GM23338 (cell line): ENCODE data around the gene P2RY8. TPM values are rescaled to one million over a fixed set of nuclear protein-coding genes. Genes with fewer than 3 reads are reported as not detected.
"Not testable (repeated sequence)": the region's sequence is repeated elsewhere in the genome, so short reads cannot be mapped to it uniquely, and the experiment has no call there.

Source experiments
- ATAC-seq: fragments of 200-7000 bp; cut with Tn5 transposase; 3 replicates; pipeline ENCODE4 v1.9.1; 2020
- DNase-seq: peaks from one replicate; pipeline ENCODE4 v3.0.0-alpha.2; 2015; ENCODE audit warnings: low spot score
- H2AFZ ChIP-seq: fragments of 200-600 bp; sonication (generic); 2 replicates; pipeline ENCODE4 v1.8.0; 2016; ENCODE audit warnings: antibody characterized with exemption, mild to moderate bottlenecking, moderate library complexity
- H3F3A ChIP-seq: fragments of 200-600 bp; sonication (generic); replicated peaks from 2 replicates; pipeline ENCODE4 v1.8.0; 2017; ENCODE audit warnings: antibody characterized with exemption, mixed run types, low read depth
- H3K27ac ChIP-seq: fragments of 200-600 bp; sonication (generic); 2 replicates; pipeline ENCODE4 v1.6.1; 2016; ENCODE audit warnings: low read depth
- H3K27me3 ChIP-seq: fragments of 200-600 bp; sonication (generic); 2 replicates; pipeline ENCODE4 v1.8.0; 2016; ENCODE audit warnings: mild to moderate bottlenecking, mixed run types, moderate library complexity; ENCODE audit not compliant: insufficient read depth
- H3K36me3 ChIP-seq: fragments of 200-600 bp; sonication (generic); 2 replicates; pipeline ENCODE4 v1.8.0; 2016; ENCODE audit warnings: mild to moderate bottlenecking; ENCODE audit not compliant: insufficient read depth
- H3K4me1 ChIP-seq: fragments of 200-600 bp; sonication (generic); 2 replicates; pipeline ENCODE4 v1.8.0; 2016; ENCODE audit warnings: mild to moderate bottlenecking, moderate library complexity; ENCODE audit not compliant: insufficient read depth
- H3K4me2 ChIP-seq: fragments of 200-600 bp; sonication (generic); 2 replicates; pipeline ENCODE4 v1.7.1; 2017; ENCODE audit warnings: mixed run types
- H3K4me3 ChIP-seq: fragments of 200-600 bp; sonication (generic); 2 replicates; pipeline ENCODE4 v1.6.1; 2016; ENCODE audit warnings: mixed run types
- H3K79me2 ChIP-seq: fragments of 200-600 bp; sonication (generic); replicated peaks from 2 replicates; pipeline ENCODE4 v1.8.0; 2017; ENCODE audit warnings: mild to moderate bottlenecking; ENCODE audit not compliant: insufficient read depth
- H3K9me2 ChIP-seq: fragments of 200-600 bp; sonication (generic); 2 replicates; pipeline ENCODE4 v1.8.0; 2017; ENCODE audit not compliant: insufficient read depth
- H4K20me1 ChIP-seq: fragments of 200-600 bp; sonication (generic); replicated peaks from 2 replicates; pipeline ENCODE4 v1.8.0; 2017; ENCODE audit warnings: mild to moderate bottlenecking; ENCODE audit not compliant: insufficient read depth
- H3K27ac Mint-ChIP-seq: 2 replicates; pipeline ENCODE4 v1.8.0; 2020; ENCODE audit warnings: inconsistent platforms, mild to moderate bottlenecking, moderate library complexity, mixed read lengths
- H3K27me3 Mint-ChIP-seq: 3 replicates; pipeline ENCODE4 v1.8.0; 2022; ENCODE audit warnings: low read depth, mild to moderate bottlenecking, moderate library complexity, mixed read lengths, inconsistent platforms; ENCODE audit not compliant: insufficient read depth, poor library complexity
- H3K36me3 Mint-ChIP-seq: 3 replicates; pipeline ENCODE4 v1.8.0; 2021; ENCODE audit warnings: low read depth, mild to moderate bottlenecking, inconsistent platforms, moderate library complexity, mixed read lengths
- H3K4me1 Mint-ChIP-seq: 3 replicates; pipeline ENCODE4 v1.8.0; 2020; ENCODE audit warnings: mild to moderate bottlenecking, inconsistent platforms, mixed read lengths
- H3K4me3 Mint-ChIP-seq: 3 replicates; pipeline ENCODE4 v1.8.0; 2021; ENCODE audit warnings: moderate library complexity, mild to moderate bottlenecking, inconsistent platforms, mixed read lengths
- H3K9me3 Mint-ChIP-seq: 3 replicates; pipeline ENCODE4 v1.8.0; 2020; ENCODE audit warnings: moderate library complexity, mild to moderate bottlenecking, inconsistent platforms, mixed read lengths
- EZH2phosphoT487 ChIP-seq: fragments of 200-600 bp; sonication (generic); IDR thresholded peaks from one replicate; pipeline ENCODE4 v1.8.1; 2018; ENCODE audit warnings: antibody characterized with exemption; ENCODE audit not compliant: unreplicated experiment
- JUNB ChIP-seq: IDR thresholded peaks from one replicate; pipeline ENCODE4 v1.6.1; 2016; ENCODE audit warnings: antibody characterized with exemption; ENCODE audit not compliant: unreplicated experiment
- NANOG ChIP-seq: IDR thresholded peaks from 2 replicates; pipeline ENCODE4 v1.6.1; 2016; ENCODE audit warnings: antibody characterized with exemption, borderline replicate concordance
- polyA plus RNA-seq: library from polyadenylated mRNA; unstranded; fragments of >200 nt; fragmentation: Nextera tagmentation; extraction: Ambion mirVana; gene quantifications from 2 replicates; pipeline ENCODE4 v1.2.1, GENCODE V29; 2016
- total RNA-seq: library from RNA; depleted of rRNA; stranded (reverse); fragments of >200 nt; shearing (Covaris generic); gene quantifications from 2 replicates; pipeline ENCODE4 v1.2.3, GENCODE V29; 2014
- TF ChIP-seq, protein P1 (sequence below), 2 experiments: fragments of 200-600 bp in 1 of 2; sonication (generic) in 1 of 2; conservative IDR thresholded peaks; 2 replicates each; pipeline versions ENCODE4 v1.5.1 to v1.6.1; 2016 to 2017; ENCODE audit warnings: antibody characterized with exemption in 2 of 2, low read depth in 2 of 2, mild to moderate bottlenecking in 2 of 2, moderate library complexity in 1 of 2

Gene P2RY8
- total and polyA plus RNA-seq, 2 experiments from 2014 or later = 0.24 TPM; not detected in 1

DNA sequence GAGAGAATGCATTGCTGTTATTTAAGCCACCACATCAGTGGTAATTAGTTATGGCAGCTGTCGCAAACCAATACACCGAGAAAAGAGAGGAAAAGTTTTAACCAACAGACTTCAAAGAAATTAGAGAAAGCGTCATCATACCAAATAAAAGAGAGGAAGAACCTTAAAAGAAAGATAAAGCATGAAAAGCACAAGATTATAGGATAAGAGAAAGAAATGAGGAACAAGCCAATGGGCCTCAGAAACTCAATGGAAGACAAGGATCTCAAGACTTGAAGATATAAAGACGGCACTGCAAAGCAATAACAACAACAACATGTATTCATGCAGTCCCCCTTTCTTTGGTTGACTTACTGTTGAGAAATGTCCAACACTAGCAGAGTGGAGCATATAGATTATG is 61.5 kb downstream of the P2RY8 start (continued):
- no peak for TF ChIP-seq JUNB

DNA sequence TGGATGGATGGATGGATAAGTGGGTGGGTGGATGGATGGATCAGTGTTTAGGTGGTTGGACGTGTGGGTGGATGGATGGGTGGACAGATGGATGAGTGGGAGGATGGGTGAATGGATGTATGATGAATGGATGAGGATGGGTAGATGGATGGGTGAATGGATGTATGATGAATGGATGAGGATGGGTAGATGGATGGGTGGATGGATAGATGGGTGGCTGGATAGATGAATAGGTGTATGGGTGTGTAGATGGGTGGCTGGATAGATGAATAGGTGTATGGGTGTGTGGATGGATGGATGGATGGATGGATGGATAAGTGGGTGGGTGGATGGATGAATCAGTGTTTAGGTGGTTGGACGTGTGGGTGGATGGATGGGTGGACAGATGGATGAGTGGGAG is 62.4 kb downstream of the P2RY8 start:
- not testable (repeated sequence) for H3K4me1 Mint-ChIP-seq, H3K4me3 ChIP-seq, H3K4me2 ChIP-seq, H3K36me3 ChIP-seq, H3K27ac Mint-ChIP-seq, DNase-seq, H2AFZ ChIP-seq, H3K27me3 ChIP-seq, H3K27me3 Mint-ChIP-seq, H3K4me1 ChIP-seq, ATAC-seq, H3K4me3 Mint-ChIP-seq, H3K79me2 ChIP-seq, H3K27ac ChIP-seq, H3F3A ChIP-seq, H3K9me2 ChIP-seq, H4K20me1 ChIP-seq
- Mint-ChIP-seq H3K9me3 (peaks cover 84% of the 10 kb centered on the region), H3K36me3 (peaks cover 26% of the 10 kb centered on the region)

DNA sequence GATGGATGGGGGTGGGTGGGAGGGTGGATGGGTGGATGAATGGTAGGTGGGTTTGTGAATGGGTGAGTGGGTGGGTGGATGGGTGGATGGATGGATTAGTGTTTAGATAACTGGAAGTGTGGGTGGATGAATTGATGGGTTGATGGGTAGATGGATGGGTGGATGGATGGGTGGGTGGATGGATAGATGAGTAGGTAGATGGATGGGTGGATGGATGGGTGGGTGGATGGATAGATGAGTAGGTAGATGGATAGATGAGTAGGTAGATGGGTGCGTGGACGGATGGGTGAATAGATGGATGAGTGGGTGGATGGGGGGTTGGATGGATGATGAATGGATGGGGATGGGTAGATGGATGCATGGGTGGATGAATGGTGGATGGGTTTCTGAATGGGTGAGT is 64.0 kb downstream of the P2RY8 start:
- DNase-seq = no peak
- H3K36me3 Mint-ChIP-seq = peaks cover 14% of the 10 kb centered on the region
- Histone ChIP-seq H2AFZ (no peak overlapping the region), H3K4me3 (no peak overlapping the region), H3K27ac (no peak overlapping the region), H3F3A (no peaks in the 10 kb centered on the region), H4K20me1 (no peaks in the 10 kb centered on the region), H3K36me3 (no peaks in the 10 kb centered on the region), H3K79me2 (no peaks in the 10 kb centered on the region), H3K27me3 (no peaks in the 10 kb centered on the region), H3K4me1 (no peaks in the 10 kb centered on the region), H3K4me2 (no peak overlapping the region), H3K9me2 (no peaks in the 10 kb centered on the region)
- no peak for TF ChIP-seq NANOG
- TF ChIP-seq, protein P1, sequence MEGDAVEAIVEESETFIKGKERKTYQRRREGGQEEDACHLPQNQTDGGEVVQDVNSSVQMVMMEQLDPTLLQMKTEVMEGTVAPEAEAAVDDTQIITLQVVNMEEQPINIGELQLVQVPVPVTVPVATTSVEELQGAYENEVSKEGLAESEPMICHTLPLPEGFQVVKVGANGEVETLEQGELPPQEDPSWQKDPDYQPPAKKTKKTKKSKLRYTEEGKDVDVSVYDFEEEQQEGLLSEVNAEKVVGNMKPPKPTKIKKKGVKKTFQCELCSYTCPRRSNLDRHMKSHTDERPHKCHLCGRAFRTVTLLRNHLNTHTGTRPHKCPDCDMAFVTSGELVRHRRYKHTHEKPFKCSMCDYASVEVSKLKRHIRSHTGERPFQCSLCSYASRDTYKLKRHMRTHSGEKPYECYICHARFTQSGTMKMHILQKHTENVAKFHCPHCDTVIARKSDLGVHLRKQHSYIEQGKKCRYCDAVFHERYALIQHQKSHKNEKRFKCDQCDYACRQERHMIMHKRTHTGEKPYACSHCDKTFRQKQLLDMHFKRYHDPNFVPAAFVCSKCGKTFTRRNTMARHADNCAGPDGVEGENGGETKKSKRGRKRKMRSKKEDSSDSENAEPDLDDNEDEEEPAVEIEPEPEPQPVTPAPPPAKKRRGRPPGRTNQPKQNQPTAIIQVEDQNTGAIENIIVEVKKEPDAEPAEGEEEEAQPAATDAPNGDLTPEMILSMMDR (conservative IDR thresholded peaks at IDR 0.05; ENCODE audit: low read depth in 2 of 2) = no peak
- peaks cover 80% of the 10 kb centered on the region for H3K9me3 Mint-ChIP-seq
- no peaks in the 10 kb centered on the region; the same call in 2 of the 3 replicates for H3K4me1 Mint-ChIP-seq
- peaks cover 6% of the 10 kb centered on the region for H3K27me3 Mint-ChIP-seq
- H3K4me3 Mint-ChIP-seq = no peak overlapping the region
- ATAC-seq = no peak
- H3K27ac Mint-ChIP-seq = no peak overlapping the region

DNA sequence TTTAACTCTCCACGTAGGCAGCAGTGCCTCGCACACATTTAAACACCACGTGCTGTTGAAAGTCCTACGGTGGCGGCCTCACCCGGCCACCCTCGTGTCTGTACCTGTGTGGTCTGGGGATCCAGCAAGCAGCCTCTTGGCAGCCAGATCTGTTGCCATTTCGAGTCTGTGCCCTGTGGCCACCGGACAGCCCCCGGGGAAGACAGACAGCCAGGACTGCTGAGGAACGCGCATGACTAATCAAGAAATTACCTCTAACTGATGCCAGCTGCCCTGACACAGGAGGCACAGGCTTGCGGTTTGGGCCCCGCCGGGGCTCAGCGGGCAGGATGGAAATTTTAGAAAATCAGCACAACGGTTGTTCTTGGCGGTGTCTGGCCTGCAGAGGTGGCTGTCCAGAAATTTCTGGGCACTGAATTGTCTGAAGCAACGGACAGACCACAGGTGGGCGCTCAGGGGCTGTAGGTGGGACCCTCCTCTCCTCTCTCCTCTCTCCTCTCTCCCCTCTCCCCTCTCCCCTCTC is 68.7 kb downstream of the P2RY8 start:
- DNase-seq (no peak), ATAC-seq (no peak)
- H3K4me2 ChIP-seq = no peak overlapping the region
- H3K27ac Mint-ChIP-seq = no peak overlapping the region
- no peak for TF ChIP-seq EZH2phosphoT487
- TF ChIP-seq, protein P1 (conservative IDR thresholded peaks at IDR 0.05; ENCODE audit: low read depth in 2 of 2) = peak in 1 of 2 experiments; percentile 20; a peak in 1 of 4 replicates
- peaks cover 13% of the 10 kb centered on the region; the same call in 2 of the 3 replicates for H3K36me3 Mint-ChIP-seq
- H4K20me1 ChIP-seq = no peaks in the 10 kb centered on the region
- H3K36me3 ChIP-seq = no peaks in the 10 kb centered on the region
- no peak overlapping the region for H3K4me3 Mint-ChIP-seq
- H3K79me2 ChIP-seq = no peaks in the 10 kb centered on the region
- H3K4me1 ChIP-seq = no peaks in the 10 kb centered on the region
- H3K4me1 Mint-ChIP-seq = peaks cover 5% of the 10 kb centered on the region; the same call in 1 of the 3 replicates
- peaks cover 73% of the 10 kb centered on the region for H3K9me3 Mint-ChIP-seq
- no peaks in the 10 kb centered on the region for H3F3A ChIP-seq
- H2AFZ ChIP-seq = peak overlapping the region; percentile 69; the same call in 1 of the 2 replicates
- H3K9me2 ChIP-seq = no peaks in the 10 kb centered on the region
- H3K27ac ChIP-seq = no peak overlapping the region
- no peak overlapping the region for H3K4me3 ChIP-seq
- H3K27me3 Mint-ChIP-seq = peaks cover 13% of the 10 kb centered on the region
- no peaks in the 10 kb centered on the region for H3K27me3 ChIP-seq
